ENCODE data around the gene ACOT7.

Gene ACOT7

GRCh38 chr1:6325482-6325881 lies 68.1 kb downstream of the ACOT7 start:
- Histone ChIP-seq H3F3A (ENCODE audit: control insufficient read depth, insufficient read depth) (no peaks in the 10 kb centered on the region), H4K20me1 (ENCODE audit: control insufficient read depth, insufficient read depth, low read depth, low read length) (no peaks in the 10 kb centered on the region), H3K4me3 (ENCODE audit: low read length) (no peak overlapping the region), H3K27ac (ENCODE audit: low read depth, low read length) (no peak overlapping the region), H3K79me2 (ENCODE audit: control insufficient read depth, low read length) (no peaks in the 10 kb centered on the region), H3K4me2 (ENCODE audit: low read length) (no peak overlapping the region), H3K9me2 (replicated peaks; ENCODE audit: control insufficient read depth, low read length) (no peaks in the 10 kb centered on the region), H3K36me3 (ENCODE audit: control insufficient read depth, low read length) (peaks cover 5% of the 10 kb centered on the region; the same call in 1 of the 2 replicates), H3K4me1 (ENCODE audit: control insufficient read depth, low read length) (no peaks in the 10 kb centered on the region), H3K27me3 (ENCODE audit: control insufficient read depth, low read length) (no peaks in the 10 kb centered on the region), H3K9me3 (ENCODE audit: control insufficient read depth, insufficient read depth, low read length) (no peaks in the 10 kb centered on the region)
- TF ChIP-seq, protein P1, sequence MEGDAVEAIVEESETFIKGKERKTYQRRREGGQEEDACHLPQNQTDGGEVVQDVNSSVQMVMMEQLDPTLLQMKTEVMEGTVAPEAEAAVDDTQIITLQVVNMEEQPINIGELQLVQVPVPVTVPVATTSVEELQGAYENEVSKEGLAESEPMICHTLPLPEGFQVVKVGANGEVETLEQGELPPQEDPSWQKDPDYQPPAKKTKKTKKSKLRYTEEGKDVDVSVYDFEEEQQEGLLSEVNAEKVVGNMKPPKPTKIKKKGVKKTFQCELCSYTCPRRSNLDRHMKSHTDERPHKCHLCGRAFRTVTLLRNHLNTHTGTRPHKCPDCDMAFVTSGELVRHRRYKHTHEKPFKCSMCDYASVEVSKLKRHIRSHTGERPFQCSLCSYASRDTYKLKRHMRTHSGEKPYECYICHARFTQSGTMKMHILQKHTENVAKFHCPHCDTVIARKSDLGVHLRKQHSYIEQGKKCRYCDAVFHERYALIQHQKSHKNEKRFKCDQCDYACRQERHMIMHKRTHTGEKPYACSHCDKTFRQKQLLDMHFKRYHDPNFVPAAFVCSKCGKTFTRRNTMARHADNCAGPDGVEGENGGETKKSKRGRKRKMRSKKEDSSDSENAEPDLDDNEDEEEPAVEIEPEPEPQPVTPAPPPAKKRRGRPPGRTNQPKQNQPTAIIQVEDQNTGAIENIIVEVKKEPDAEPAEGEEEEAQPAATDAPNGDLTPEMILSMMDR (IDR thresholded peaks at IDR 0.05; ENCODE audit: low read depth, low read length, poor library complexity, severe bottlenecking), result no peak
- TF ChIP-seq EZH2phosphoT487 (IDR thresholded peaks at IDR 0.05; ENCODE audit: borderline replicate concordance, low read length), result no peak

DNA sequence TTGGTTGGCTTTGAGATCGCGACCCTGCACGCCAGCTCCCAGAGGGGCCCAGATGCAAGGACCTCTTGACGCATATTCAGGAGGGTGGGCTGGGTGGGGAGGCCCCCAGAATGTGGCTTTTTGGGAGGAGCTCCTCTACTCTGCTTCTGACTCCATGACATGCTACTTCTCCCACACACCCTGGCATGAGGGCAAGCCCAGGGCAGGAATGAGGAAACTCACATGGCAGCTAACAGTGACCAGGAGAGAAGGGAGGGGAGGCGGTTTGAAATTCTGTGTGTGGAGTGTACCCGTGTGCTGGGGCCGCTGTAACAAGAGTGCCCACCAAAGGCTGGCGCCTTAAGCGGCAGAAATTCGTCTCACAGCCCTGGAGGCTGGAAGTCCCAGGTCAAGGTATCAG lies 71.4 kb downstream of the ACOT7 start:
- no peak overlapping the region for H3K27ac ChIP-seq (ENCODE audit: low read depth, low read length)
- H3F3A ChIP-seq (ENCODE audit: control insufficient read depth, insufficient read depth), result no peaks in the 10 kb centered on the region
- H3K9me2 ChIP-seq (replicated peaks; ENCODE audit: control insufficient read depth, low read length), result no peaks in the 10 kb centered on the region
- peaks cover 4% of the 10 kb centered on the region; the same call in 1 of the 2 replicates for H3K36me3 ChIP-seq (ENCODE audit: control insufficient read depth, low read length)
- H3K79me2 ChIP-seq (ENCODE audit: control insufficient read depth, low read length), result no peaks in the 10 kb centered on the region
- TF ChIP-seq EZH2phosphoT487 (IDR thresholded peaks at IDR 0.05; ENCODE audit: borderline replicate concordance, low read length), result no peak
- TF ChIP-seq, protein P1 (IDR thresholded peaks at IDR 0.05; ENCODE audit: low read depth, low read length, poor library complexity, severe bottlenecking), result no peak
- H3K27me3 ChIP-seq (ENCODE audit: control insufficient read depth, low read length), result no peaks in the 10 kb centered on the region
- no peak overlapping the region for H3K4me2 ChIP-seq (ENCODE audit: low read length)
- H4K20me1 ChIP-seq (ENCODE audit: control insufficient read depth, insufficient read depth, low read depth, low read length), result no peaks in the 10 kb centered on the region
- no peaks in the 10 kb centered on the region for H3K9me3 ChIP-seq (ENCODE audit: control insufficient read depth, insufficient read depth, low read length)
- no peak overlapping the region for H3K4me3 ChIP-seq (ENCODE audit: low read length)
- no peaks in the 10 kb centered on the region for H3K4me1 ChIP-seq (ENCODE audit: control insufficient read depth, low read length)

DNA sequence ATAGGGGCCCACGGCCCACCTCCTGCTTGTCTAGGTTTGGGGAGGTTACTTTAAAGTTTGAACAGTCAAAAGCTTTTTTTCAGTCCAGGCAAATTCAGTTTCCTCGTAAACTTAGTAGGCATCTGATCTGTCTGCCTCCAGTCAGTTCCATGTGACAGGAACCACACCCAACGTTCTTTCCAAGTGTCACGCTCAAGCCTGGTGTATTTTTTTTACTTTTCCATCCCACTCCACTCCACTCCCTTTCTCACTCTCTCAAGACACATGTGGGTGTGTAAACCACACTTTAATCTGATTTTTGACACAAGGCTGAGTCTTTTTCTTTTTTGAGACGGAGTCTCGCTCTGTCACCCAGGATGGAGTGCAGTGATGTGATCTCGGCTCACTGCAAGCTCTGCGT lies 72.4 kb downstream of the ACOT7 start:
- no peaks in the 10 kb centered on the region for H3K27me3 ChIP-seq (ENCODE audit: control insufficient read depth, low read length)
- no peaks in the 10 kb centered on the region for H3F3A ChIP-seq (ENCODE audit: control insufficient read depth, insufficient read depth)
- H3K9me2 ChIP-seq (replicated peaks; ENCODE audit: control insufficient read depth, low read length), result no peaks in the 10 kb centered on the region
- H3K4me2 ChIP-seq (ENCODE audit: low read length), result no peak overlapping the region
- no peaks in the 10 kb centered on the region for H3K4me1 ChIP-seq (ENCODE audit: control insufficient read depth, low read length)
- H3K79me2 ChIP-seq (ENCODE audit: control insufficient read depth, low read length), result no peaks in the 10 kb centered on the region
- no peak overlapping the region for H3K4me3 ChIP-seq (ENCODE audit: low read length)
- peaks cover 5% of the 10 kb centered on the region for H3K36me3 ChIP-seq (ENCODE audit: control insufficient read depth, low read length)
- no peak overlapping the region for H3K27ac ChIP-seq (ENCODE audit: low read depth, low read length)
- H4K20me1 ChIP-seq (ENCODE audit: control insufficient read depth, insufficient read depth, low read depth, low read length), result no peaks in the 10 kb centered on the region
- no peak for TF ChIP-seq EZH2phosphoT487 (IDR thresholded peaks at IDR 0.05; ENCODE audit: borderline replicate concordance, low read length)
- TF ChIP-seq, protein P1 (IDR thresholded peaks at IDR 0.05; ENCODE audit: low read depth, low read length, poor library complexity, severe bottlenecking), result no peak
- H3K9me3 ChIP-seq (ENCODE audit: control insufficient read depth, insufficient read depth, low read length), result no peaks in the 10 kb centered on the region
